HCT116 (cell line): ENCODE measurements around the gene DNHD1. TPM values are rescaled to one million over a fixed set of nuclear protein-coding genes. Genes with fewer than 3 reads are reported as not detected.

ENCODE experiments used
- ATAC-seq: fragments of 200-7000 bp; cut with Tn5 transposase; 2 replicates; pipeline ENCODE4 v1.9.1; 2020; ENCODE audit warnings: mild to moderate bottlenecking, moderate library complexity
- BruUV-seq: library from RNA; stranded (reverse); fragments of 400-500 nt; replicated peaks from 2 replicates; lab custom pipeline; 2021; lab: Mats Ljungman, UMichigan
- CTCF ChIA-PET: fragments of 300-600 bp; sonication (Branson Sonifier 250); formaldehyde crosslinking; loops from one replicate; lab custom pipeline; 2021; ENCODE audit warnings: antibody characterized with exemption; lab: Charles Lee
- POLR2A ChIA-PET: fragments of 300-600, 350-600 bp; sonication (Branson Sonifier 250); formaldehyde crosslinking; loops from one replicate; lab custom pipeline; 2021; ENCODE audit warnings: antibody characterized with exemption; lab: Charles Lee
- RAD21 ChIA-PET, 2 experiments: fragments of 300-600 bp; sonication (Branson Sonifier 250); formaldehyde crosslinking; loops; one replicate each; lab custom pipeline; 2023; ENCODE audit warnings: low total read pairs in 2 of 2; ENCODE audit not compliant: uncharacterized antibody in 2 of 2, unreplicated experiment in 2 of 2, low non-redundant PET in 1 of 2; lab: Charles Lee
- DNase-seq: peaks from one replicate; pipeline ENCODE4 v3.0.0-alpha.2; 2010; ENCODE audit warnings: low read depth, low spot score
- H2AFZ ChIP-seq: fragments of 200-600 bp; shearing (Covaris generic), sonication (generic); 2 replicates; pipeline ENCODE4 v1.6.1; 2017; ENCODE audit warnings: low read depth, mixed run types, mixed read lengths, antibody characterized with exemption, low read length; ENCODE audit not compliant: poor library complexity, severe bottlenecking
- H3K27ac ChIP-seq: 2 replicates; pipeline ENCODE4 v1.5.1; 2012; ENCODE audit warnings: low read depth, low read length
- H3K27me3 ChIP-seq: fragments of 200-600 bp; sonication (generic); 2 replicates; pipeline ENCODE4 v1.6.1; 2016; ENCODE audit warnings: mixed run types, low read length, mixed read lengths; ENCODE audit not compliant: insufficient read depth
- H3K36me3 ChIP-seq, 2 experiments: fragments of 200-500 bp in 1 of 2; fragments of 200-600 bp in 1 of 2; sonication (Bioruptor generic) in 1 of 2; sonication (generic) in 1 of 2; 2 replicates each; pipeline versions ENCODE4 v1.5.1 to v1.6.1; 2014 to 2016; ENCODE audit warnings: low read length in 2 of 2, inconsistent platforms in 1 of 2, mixed read lengths in 1 of 2, mixed run types in 1 of 2; ENCODE audit not compliant: insufficient read depth in 2 of 2, control insufficient read depth in 1 of 2
- H3K4me1 ChIP-seq, 2 experiments: fragments of 200-600 bp in 1 of 2; sonication (generic) in 1 of 2; 2 replicates each; pipeline versions ENCODE4 v1.5.1 to v1.6.1; 2012 to 2017; ENCODE audit warnings: low read length in 2 of 2, inconsistent platforms in 1 of 2, mild to moderate bottlenecking in 1 of 2, mixed read lengths in 1 of 2, mixed run types in 1 of 2, moderate library complexity in 1 of 2; ENCODE audit not compliant: insufficient read depth in 2 of 2, control insufficient read depth in 1 of 2
- H3K4me2 ChIP-seq: fragments of 200-600 bp; sonication (generic); 2 replicates; pipeline ENCODE4 v1.6.1; 2017; ENCODE audit warnings: mixed run types, low read length, mixed read lengths
- H3K4me3 ChIP-seq, 2 experiments: fragments of 200-600 bp in 1 of 2; sonication (generic) in 1 of 2; replicated peaks in 1 of 2; 2 replicates each; pipeline ENCODE4 v1.5.1; 2011 to 2016; ENCODE audit warnings: low read length in 2 of 2, control low read depth in 1 of 2, low read depth in 1 of 2, mild to moderate bottlenecking in 1 of 2, mixed read lengths in 1 of 2, mixed run types in 1 of 2
- H3K79me2 ChIP-seq: fragments of 200-600 bp; sonication (generic); 2 replicates; pipeline ENCODE4 v1.6.1; 2017; ENCODE audit warnings: mild to moderate bottlenecking, mixed run types, low read length, moderate library complexity, mixed read lengths; ENCODE audit not compliant: insufficient read depth
- H3K9ac ChIP-seq: fragments of 200-600 bp; sonication (generic); 2 replicates; pipeline ENCODE4 v1.6.1; 2016; ENCODE audit warnings: low read length, mixed read lengths
- H3K9me2 ChIP-seq: fragments of 200-600 bp; sonication (generic), shearing (Covaris generic); 2 replicates; pipeline ENCODE4 v1.6.1; 2017; ENCODE audit warnings: mixed run types, mild to moderate bottlenecking, moderate library complexity; ENCODE audit not compliant: insufficient read depth
- H3K9me3 ChIP-seq, 2 experiments: fragments of 200-500 bp in 1 of 2; fragments of 200-600 bp in 1 of 2; sonication (Bioruptor generic) in 1 of 2; sonication (generic) in 1 of 2; 2 replicates each; pipeline ENCODE4 v1.6.1; 2014 to 2017; ENCODE audit warnings: low read length in 2 of 2, mixed read lengths in 2 of 2, inconsistent platforms in 1 of 2, low read depth in 1 of 2, mild to moderate bottlenecking in 1 of 2, mixed run types in 1 of 2, moderate library complexity in 1 of 2; ENCODE audit not compliant: control insufficient read depth in 1 of 2, insufficient read depth in 1 of 2
- H4K20me1 ChIP-seq: fragments of 200-600 bp; sonication (generic), shearing (Covaris generic); 2 replicates; pipeline ENCODE4 v1.6.1; 2017; ENCODE audit warnings: mixed run types, mild to moderate bottlenecking, moderate library complexity; ENCODE audit not compliant: insufficient read depth
- ATF3 ChIP-seq: IDR thresholded peaks from 2 replicates; pipeline ENCODE4 v1.6.1; 2012
- CBX3 ChIP-seq: IDR thresholded peaks from 2 replicates; pipeline ENCODE4 v1.6.1; 2012; ENCODE audit warnings: low read depth
- CTCF ChIP-seq, 3 experiments: fragments of 200-600 bp in 1 of 3; sonication (generic) in 1 of 3; IDR thresholded peaks in 2 of 3; conservative IDR thresholded peaks in 1 of 3; 2 replicates each; pipeline ENCODE4 v1.5.1; 2012 to 2017; ENCODE audit warnings: low read depth in 2 of 3, low read length in 2 of 3, antibody characterized with exemption in 1 of 3, borderline replicate concordance in 1 of 3, control low read depth in 1 of 3, mild to moderate bottlenecking in 1 of 3, mixed read lengths in 1 of 3, mixed run types in 1 of 3, moderate library complexity in 1 of 3; ENCODE audit not compliant: insufficient read depth in 1 of 3
- EZH2 ChIP-seq: fragments of 200-600 bp; sonication (generic); IDR thresholded peaks from 2 replicates; pipeline ENCODE4 v1.6.1; 2017; ENCODE audit warnings: antibody characterized with exemption, mixed run types
- FOSL1 ChIP-seq: IDR thresholded peaks from 2 replicates; pipeline ENCODE4 v1.6.1; 2012; ENCODE audit warnings: low read depth
- JUND ChIP-seq: IDR thresholded peaks from 2 replicates; pipeline ENCODE4 v1.6.1; 2012
- RAD21 ChIP-seq: IDR thresholded peaks from 2 replicates; pipeline ENCODE4 v1.6.1; 2012; ENCODE audit warnings: low read depth, mild to moderate bottlenecking
- SIN3A ChIP-seq: IDR thresholded peaks from 2 replicates; pipeline ENCODE4 v1.6.1; 2012; ENCODE audit warnings: low read depth
- SP1 ChIP-seq: IDR thresholded peaks from 2 replicates; pipeline ENCODE4 v1.6.1; 2012; ENCODE audit warnings: low read depth
- TCF7L2 ChIP-seq: IDR thresholded peaks from 2 replicates; pipeline ENCODE4 v1.7.0; 2011; ENCODE audit warnings: borderline replicate concordance, inconsistent platforms; ENCODE audit not compliant: insufficient read depth, insufficient read length; ENCODE audit errors: extremely low read depth
- YY1 ChIP-seq: IDR thresholded peaks from 2 replicates; pipeline ENCODE4 v1.6.1; 2011; ENCODE audit warnings: low read length, low read depth, moderate library complexity, mild to moderate bottlenecking; ENCODE audit not compliant: insufficient replicate concordance; ENCODE audit errors: extremely low read depth
- ZFX ChIP-seq: fragments of 450-650 bp; IDR thresholded peaks from 2 replicates; pipeline ENCODE4 v1.6.1; 2017
- ZNF274 ChIP-seq: fragments of 200-500 bp; sonication (Bioruptor generic); IDR thresholded peaks from 2 replicates; pipeline ENCODE4 v1.6.1; 2014; ENCODE audit warnings: mild to moderate bottlenecking, low read depth, low read length, inconsistent platforms
- intact Hi-C: fragments of 100-400 bp; cut with micrococcal nuclease; formaldehyde crosslinking; loops from 2 replicates; pipeline ENCODE4 v1.10.0; 2022
- total RNA-seq: library from RNA; stranded (reverse); gene quantifications from one replicate; pipeline ENCODE4 v1.2.1, GENCODE V29; 2021; ENCODE audit not compliant: unreplicated experiment
- TF ChIP-seq, protein P1 (sequence below): IDR thresholded peaks from 2 replicates; pipeline ENCODE4 v1.6.1; 2011; ENCODE audit warnings: mild to moderate bottlenecking, low read length, moderate library complexity; ENCODE audit not compliant: insufficient replicate concordance; ENCODE audit errors: extremely low read depth
- TF ChIP-seq, protein P2 (sequence below): IDR thresholded peaks from 2 replicates; pipeline ENCODE4 v1.6.1; 2012; ENCODE audit warnings: low read depth

DNHD1 gene
- total RNA-seq, 1 experiment from 2014 or later = 8.0 TPM

- Histone ChIP-seq H3K9me3 (no peaks in the 10 kb centered on the region), H3K4me3 (no peak overlapping the region), H3K36me3 (no peaks in the 10 kb centered on the region), H3K27ac (no peak overlapping the region), H3K9me2 (no peaks in the 10 kb centered on the region), H3K4me1 (peaks cover 0 to 7% of the 10 kb centered on the region in 2 experiments; a peak in 2 of 4 replicates), H2AFZ (no peak overlapping the region), H3K27me3 (no peaks in the 10 kb centered on the region), H3K79me2 (no peaks in the 10 kb centered on the region), H3K9ac (no peak overlapping the region), H3K4me2 (no peak overlapping the region), H4K20me1 (no peaks in the 10 kb centered on the region)
- peak; percentile 94 for ATAC-seq
- RAD21 ChIA-PET = interaction anchor here in 1 of 2 experiments (1.0 kb wide), 1 partner anchor 127 kb away, joined by 4 read pairs; no protein-coding TSS in a partner anchor
- BruUV-seq = no TSS peak
- TF ChIP-seq CTCF (IDR thresholded peaks at IDR 0.05 in 2 of 3, conservative IDR thresholded peaks at IDR 0.05 in 1 of 3; ENCODE audit: borderline replicate concordance in 1 of 3, insufficient read depth in 1 of 3, low read depth in 2 of 3, low read length in 2 of 3) (peak; percentile 73 to 92 (median 74)), ATF3 (no peak), CBX3 (0 out of 2 replicates have a peak, but pooled peaks have one; percentile 15), JUND (no peak), ZFX (no peak), FOSL1 (peak; percentile 46; the same call in 1 of the 2 replicates), ZNF274 (no peak), TCF7L2 (no peak), EZH2 (no peak), SIN3A (no peak), SP1 (no peak), YY1 (peak; percentile 76), RAD21 (peak; percentile 75)
- TF ChIP-seq, protein P1, sequence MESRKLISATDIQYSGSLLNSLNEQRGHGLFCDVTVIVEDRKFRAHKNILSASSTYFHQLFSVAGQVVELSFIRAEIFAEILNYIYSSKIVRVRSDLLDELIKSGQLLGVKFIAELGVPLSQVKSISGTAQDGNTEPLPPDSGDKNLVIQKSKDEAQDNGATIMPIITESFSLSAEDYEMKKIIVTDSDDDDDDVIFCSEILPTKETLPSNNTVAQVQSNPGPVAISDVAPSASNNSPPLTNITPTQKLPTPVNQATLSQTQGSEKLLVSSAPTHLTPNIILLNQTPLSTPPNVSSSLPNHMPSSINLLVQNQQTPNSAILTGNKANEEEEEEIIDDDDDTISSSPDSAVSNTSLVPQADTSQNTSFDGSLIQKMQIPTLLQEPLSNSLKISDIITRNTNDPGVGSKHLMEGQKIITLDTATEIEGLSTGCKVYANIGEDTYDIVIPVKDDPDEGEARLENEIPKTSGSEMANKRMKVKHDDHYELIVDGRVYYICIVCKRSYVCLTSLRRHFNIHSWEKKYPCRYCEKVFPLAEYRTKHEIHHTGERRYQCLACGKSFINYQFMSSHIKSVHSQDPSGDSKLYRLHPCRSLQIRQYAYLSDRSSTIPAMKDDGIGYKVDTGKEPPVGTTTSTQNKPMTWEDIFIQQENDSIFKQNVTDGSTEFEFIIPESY = no peak
- TF ChIP-seq, protein P2, sequence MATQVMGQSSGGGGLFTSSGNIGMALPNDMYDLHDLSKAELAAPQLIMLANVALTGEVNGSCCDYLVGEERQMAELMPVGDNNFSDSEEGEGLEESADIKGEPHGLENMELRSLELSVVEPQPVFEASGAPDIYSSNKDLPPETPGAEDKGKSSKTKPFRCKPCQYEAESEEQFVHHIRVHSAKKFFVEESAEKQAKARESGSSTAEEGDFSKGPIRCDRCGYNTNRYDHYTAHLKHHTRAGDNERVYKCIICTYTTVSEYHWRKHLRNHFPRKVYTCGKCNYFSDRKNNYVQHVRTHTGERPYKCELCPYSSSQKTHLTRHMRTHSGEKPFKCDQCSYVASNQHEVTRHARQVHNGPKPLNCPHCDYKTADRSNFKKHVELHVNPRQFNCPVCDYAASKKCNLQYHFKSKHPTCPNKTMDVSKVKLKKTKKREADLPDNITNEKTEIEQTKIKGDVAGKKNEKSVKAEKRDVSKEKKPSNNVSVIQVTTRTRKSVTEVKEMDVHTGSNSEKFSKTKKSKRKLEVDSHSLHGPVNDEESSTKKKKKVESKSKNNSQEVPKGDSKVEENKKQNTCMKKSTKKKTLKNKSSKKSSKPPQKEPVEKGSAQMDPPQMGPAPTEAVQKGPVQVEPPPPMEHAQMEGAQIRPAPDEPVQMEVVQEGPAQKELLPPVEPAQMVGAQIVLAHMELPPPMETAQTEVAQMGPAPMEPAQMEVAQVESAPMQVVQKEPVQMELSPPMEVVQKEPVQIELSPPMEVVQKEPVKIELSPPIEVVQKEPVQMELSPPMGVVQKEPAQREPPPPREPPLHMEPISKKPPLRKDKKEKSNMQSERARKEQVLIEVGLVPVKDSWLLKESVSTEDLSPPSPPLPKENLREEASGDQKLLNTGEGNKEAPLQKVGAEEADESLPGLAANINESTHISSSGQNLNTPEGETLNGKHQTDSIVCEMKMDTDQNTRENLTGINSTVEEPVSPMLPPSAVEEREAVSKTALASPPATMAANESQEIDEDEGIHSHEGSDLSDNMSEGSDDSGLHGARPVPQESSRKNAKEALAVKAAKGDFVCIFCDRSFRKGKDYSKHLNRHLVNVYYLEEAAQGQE = no peak
- POLR2A ChIA-PET = interaction anchor here (0.7 kb wide), 1 partner anchor 127 kb away, joined by 3 read pairs; no protein-coding TSS in a partner anchor
- DNase-seq = peak; percentile 40
- CTCF ChIA-PET = interaction anchor here (0.7 to 6.8 kb wide), 10 partner anchors 11 to 177 kb away, joined by 3 to 83 read pairs (median 6); partner anchors contain the start of genes ARFIP2, MRPL17 and TIMM10B
- intact Hi-C loops = loop anchor here (1.0 kb wide), 2 partner anchors 66 to 126 kb away; no protein-coding TSS in a partner anchor
These were observed 8.6 kb downstream of the DNHD1 start for GRCh38 chr11:6505577-6506240.
